ENCODE measurements around the gene DNASE2B.

- TF ChIP-seq, protein P1, sequence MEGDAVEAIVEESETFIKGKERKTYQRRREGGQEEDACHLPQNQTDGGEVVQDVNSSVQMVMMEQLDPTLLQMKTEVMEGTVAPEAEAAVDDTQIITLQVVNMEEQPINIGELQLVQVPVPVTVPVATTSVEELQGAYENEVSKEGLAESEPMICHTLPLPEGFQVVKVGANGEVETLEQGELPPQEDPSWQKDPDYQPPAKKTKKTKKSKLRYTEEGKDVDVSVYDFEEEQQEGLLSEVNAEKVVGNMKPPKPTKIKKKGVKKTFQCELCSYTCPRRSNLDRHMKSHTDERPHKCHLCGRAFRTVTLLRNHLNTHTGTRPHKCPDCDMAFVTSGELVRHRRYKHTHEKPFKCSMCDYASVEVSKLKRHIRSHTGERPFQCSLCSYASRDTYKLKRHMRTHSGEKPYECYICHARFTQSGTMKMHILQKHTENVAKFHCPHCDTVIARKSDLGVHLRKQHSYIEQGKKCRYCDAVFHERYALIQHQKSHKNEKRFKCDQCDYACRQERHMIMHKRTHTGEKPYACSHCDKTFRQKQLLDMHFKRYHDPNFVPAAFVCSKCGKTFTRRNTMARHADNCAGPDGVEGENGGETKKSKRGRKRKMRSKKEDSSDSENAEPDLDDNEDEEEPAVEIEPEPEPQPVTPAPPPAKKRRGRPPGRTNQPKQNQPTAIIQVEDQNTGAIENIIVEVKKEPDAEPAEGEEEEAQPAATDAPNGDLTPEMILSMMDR (IDR thresholded peaks at IDR 0.05; ENCODE audit: low read length) = no peak
- no peak for TF ChIP-seq EZH2 (IDR thresholded peaks at IDR 0.05; ENCODE audit: borderline replicate concordance, low read length)
Observed at GRCh38 chr1:84450910-84451309, 52.6 kb downstream of the DNASE2B start.

Data from OCI-LY1 (cell line).